Epithelial cell of proximal tubule (primary cell): ENCODE data around the gene TRPC6. TPM values are rescaled to one million over a fixed set of nuclear protein-coding genes. Genes with fewer than 3 reads are reported as not detected.

Experiments used
- DNase-seq: peaks from one replicate; pipeline ENCODE4 v3.0.0-alpha.2; 2011; ENCODE audit warnings: low read depth
- H3K4me3 ChIP-seq: 2 replicates; pipeline ENCODE4 v1.5.1; 2011; ENCODE audit warnings: low read depth, mild to moderate bottlenecking, low read length
- total RNA-seq: library from RNA; depleted of rRNA; stranded (reverse); fragments of >200 nt; gene quantifications from 2 replicates; pipeline ENCODE4 v1.2.3, GENCODE V29; 2015
- TF ChIP-seq, protein P1 (sequence below): conservative IDR thresholded peaks from 2 replicates; pipeline ENCODE4 v1.5.1; 2012; ENCODE audit warnings: low read depth, mild to moderate bottlenecking, low read length

TRPC6 gene
- total RNA-seq, 1 donor from 2014 or later = 0.35 TPM

GRCh38 chr11:101586965-101587364 lies 3.2 kb upstream of the TRPC6 start:
- TF ChIP-seq, protein P1, sequence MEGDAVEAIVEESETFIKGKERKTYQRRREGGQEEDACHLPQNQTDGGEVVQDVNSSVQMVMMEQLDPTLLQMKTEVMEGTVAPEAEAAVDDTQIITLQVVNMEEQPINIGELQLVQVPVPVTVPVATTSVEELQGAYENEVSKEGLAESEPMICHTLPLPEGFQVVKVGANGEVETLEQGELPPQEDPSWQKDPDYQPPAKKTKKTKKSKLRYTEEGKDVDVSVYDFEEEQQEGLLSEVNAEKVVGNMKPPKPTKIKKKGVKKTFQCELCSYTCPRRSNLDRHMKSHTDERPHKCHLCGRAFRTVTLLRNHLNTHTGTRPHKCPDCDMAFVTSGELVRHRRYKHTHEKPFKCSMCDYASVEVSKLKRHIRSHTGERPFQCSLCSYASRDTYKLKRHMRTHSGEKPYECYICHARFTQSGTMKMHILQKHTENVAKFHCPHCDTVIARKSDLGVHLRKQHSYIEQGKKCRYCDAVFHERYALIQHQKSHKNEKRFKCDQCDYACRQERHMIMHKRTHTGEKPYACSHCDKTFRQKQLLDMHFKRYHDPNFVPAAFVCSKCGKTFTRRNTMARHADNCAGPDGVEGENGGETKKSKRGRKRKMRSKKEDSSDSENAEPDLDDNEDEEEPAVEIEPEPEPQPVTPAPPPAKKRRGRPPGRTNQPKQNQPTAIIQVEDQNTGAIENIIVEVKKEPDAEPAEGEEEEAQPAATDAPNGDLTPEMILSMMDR = no peak
- no peak for DNase-seq
- no peak overlapping the region for H3K4me3 ChIP-seq

DNA sequence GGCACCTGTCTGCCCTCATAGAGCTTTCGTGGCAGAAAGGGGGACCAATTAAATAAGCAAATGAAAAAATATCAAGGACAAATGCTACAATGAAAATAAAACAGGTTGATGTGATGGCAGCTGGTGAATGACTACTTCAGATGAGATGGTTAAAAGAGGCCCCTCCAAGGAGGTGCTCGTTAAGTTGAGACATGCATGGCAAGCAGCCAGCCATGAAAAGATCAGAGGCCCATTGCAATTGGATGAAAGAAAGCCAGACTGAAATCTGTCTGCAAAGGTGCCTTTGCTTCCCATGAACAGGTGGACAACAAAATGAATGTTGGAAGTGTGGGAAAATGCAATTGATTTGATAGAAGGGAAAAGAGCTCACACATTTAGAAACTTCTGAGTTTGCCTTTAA lies 848 bp upstream of the TRPC6 start:
- TF ChIP-seq, protein P1 = no peak
- no peak for DNase-seq
- no peak overlapping the region for H3K4me3 ChIP-seq

DNA sequence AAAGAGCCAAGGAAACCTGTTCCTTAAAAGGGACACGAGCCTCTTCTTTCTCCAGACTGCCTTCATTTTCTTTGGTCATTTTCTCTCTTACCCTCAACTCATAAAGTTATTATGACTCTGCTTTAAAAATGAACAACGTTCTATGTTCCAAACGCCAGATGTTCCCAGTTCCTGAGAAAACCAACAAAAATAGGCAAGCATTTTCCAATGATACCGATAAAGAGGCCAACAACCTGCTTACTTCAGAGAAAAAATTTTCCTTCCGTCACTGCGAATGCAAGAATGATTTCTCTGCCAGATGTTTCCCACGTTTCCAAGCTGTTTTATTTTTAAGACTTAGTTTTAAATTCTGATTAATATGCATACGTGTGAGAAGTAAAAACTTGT lies 315 bp upstream of the TRPC6 start:
- TF ChIP-seq, protein P1 = no peak
- no peak for DNase-seq
- H3K4me3 ChIP-seq = no peak overlapping the region

DNA sequence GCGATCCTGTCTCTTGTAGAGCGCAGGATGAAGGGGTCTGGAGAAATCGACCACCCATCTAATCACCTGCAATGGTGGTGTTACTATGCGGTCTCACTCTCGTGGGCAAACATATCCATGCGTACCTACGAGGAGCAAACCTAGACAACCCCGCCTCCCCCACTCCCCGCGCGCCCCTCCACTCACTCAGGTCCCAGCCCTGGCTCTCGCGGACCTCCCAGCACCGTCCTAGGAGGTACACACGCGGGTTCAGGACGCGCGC lies 887 bp downstream of the TRPC6 start:
- no peak for DNase-seq
- TF ChIP-seq, protein P1 = no peak
- peak overlapping the region; percentile 32 for H3K4me3 ChIP-seq

GRCh38 chr11:101582236-101582988 lies 1.4 kb downstream of the TRPC6 start:
- H3K4me3 ChIP-seq = peak overlapping the region; percentile 32
- no peak for DNase-seq
- TF ChIP-seq, protein P1 = no peak

- DNase-seq = no peak
- no peak overlapping the region for H3K4me3 ChIP-seq
- TF ChIP-seq, protein P1 = no peak
These were observed 6.3 kb downstream of the TRPC6 start for GRCh38 chr11:101577461-101577860.

GRCh38 chr11:101576456-101576855 lies 7.4 kb downstream of the TRPC6 start:
- no peak for DNase-seq
- TF ChIP-seq, protein P1 = no peak
- H3K4me3 ChIP-seq = no peak overlapping the region
